VCaP (cell line): ENCODE results near the gene TMEM253.

Experiments used
- H3K27ac ChIP-seq: fragments of 450-650 bp; 2 replicates; pipeline ENCODE4 v1.5.1; 2017
- CTCF ChIP-seq: fragments of 450-650 bp; conservative IDR thresholded peaks from 2 replicates; pipeline ENCODE4 v1.5.1; 2017; ENCODE audit warnings: mild to moderate bottlenecking, moderate library complexity

The TMEM253 gene

DNA sequence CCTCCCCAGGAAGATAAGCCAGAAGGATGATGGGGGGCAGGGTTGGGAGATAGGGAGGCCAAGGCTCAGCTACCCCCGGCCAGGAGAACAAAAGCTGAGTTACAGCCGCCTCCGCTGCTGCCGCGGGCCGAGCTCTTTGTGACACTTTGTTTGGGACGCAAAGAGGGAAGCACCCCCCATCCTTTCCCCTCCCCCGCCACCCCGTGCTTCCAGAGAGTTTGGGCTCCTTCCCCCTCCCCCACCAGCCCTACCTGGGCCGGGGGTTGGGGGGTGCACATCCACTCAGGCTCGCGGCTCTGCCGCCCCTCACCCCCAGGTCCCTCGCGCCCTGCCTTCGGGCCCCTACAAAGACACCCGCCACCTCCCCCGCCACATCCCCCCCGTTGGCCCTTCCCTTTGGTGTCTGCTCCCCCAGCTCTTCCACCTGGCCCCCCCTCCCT is 3.2 kb upstream of the TMEM253 start:
- H3K27ac ChIP-seq: peak overlapping the region; percentile 76
- TF ChIP-seq CTCF: no peak

- TF ChIP-seq CTCF: no peak
- peak within 1 kb of the TSS; percentile 76 for H3K27ac ChIP-seq
Observed at GRCh38 chr14:21098076-21098891, 2.6 kb upstream of the TMEM253 start, which contains the start of gene ZNF219. ZNF219 (minus strand) TSS chr14:21098655; CDS start chr14:21093591, 5,064 bp downstream.

GRCh38 chr14:21098892-21099595 is 1.8 kb upstream of the TMEM253 start:
- TF ChIP-seq CTCF: no peak
- H3K27ac ChIP-seq: peak overlapping the region; percentile 76

DNA sequence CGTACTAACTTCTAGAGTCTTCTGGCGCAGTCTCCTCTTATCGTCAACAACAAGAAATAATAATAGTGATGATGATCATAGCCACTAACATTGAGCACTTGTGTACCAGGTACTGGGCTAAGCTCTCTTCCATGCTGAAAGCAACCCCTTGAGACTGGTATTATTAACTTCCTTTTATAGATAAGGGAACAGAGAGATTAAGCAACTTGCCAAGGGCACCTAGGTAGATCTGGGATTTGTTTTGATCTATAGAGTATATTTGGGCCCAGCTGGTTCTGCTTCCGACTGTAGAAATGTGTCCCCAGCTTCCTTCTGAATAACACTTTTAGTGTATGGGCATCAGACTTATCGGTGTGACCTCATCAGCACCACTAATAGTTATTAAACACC is 1.3 kb upstream of the TMEM253 start:
- TF ChIP-seq CTCF: no peak

GRCh38 chr14:21101802-21102413 is 1.0 kb downstream of the TMEM253 start:
- TF ChIP-seq CTCF: no peak
- no peak overlapping the region for H3K27ac ChIP-seq

More for the DNA sequence above, 1.3 kb upstream of the TMEM253 start:
- peak overlapping the region; percentile 76 for H3K27ac ChIP-seq

GRCh38 chr14:21102521-21103410 is 1.9 kb downstream of the TMEM253 start:
- H3K27ac ChIP-seq: peak overlapping the region; percentile 97
- TF ChIP-seq CTCF: no peak
